ENCODE data around the gene SPEM3.
"Not testable (repeated sequence)": the region's sequence is repeated elsewhere in the genome, so short reads cannot be mapped to it uniquely, and the experiment has no call there.

The SPEM3 gene

GRCh38 chr17:7477392-7478275, 49.0 kb downstream of the SPEM3 start:
- no peak for TF ChIP-seq SIN3A (IDR thresholded peaks at IDR 0.05; ENCODE audit: borderline replicate concordance, insufficient read depth, low read length)
- peak; percentile 8 for TF ChIP-seq FOXP2 (optimal IDR thresholded peaks at IDR 0.05; ENCODE audit: borderline replicate concordance, extremely low read depth, extremely low read length, insufficient read depth)

- TF ChIP-seq TAF1 (IDR thresholded peaks at IDR 0.05; ENCODE audit: borderline replicate concordance, insufficient read depth, low read length) (peak; percentile 30; the same call in 1 of the 2 replicates), REST (IDR thresholded peaks at IDR 0.05; ENCODE audit: insufficient read depth in 1 of 2, low read depth in 2 of 2, low read length in 2 of 2) (no peak)
These were observed 49.9 kb downstream of the SPEM3 start for GRCh38 chr17:7478276-7479212.

DNA sequence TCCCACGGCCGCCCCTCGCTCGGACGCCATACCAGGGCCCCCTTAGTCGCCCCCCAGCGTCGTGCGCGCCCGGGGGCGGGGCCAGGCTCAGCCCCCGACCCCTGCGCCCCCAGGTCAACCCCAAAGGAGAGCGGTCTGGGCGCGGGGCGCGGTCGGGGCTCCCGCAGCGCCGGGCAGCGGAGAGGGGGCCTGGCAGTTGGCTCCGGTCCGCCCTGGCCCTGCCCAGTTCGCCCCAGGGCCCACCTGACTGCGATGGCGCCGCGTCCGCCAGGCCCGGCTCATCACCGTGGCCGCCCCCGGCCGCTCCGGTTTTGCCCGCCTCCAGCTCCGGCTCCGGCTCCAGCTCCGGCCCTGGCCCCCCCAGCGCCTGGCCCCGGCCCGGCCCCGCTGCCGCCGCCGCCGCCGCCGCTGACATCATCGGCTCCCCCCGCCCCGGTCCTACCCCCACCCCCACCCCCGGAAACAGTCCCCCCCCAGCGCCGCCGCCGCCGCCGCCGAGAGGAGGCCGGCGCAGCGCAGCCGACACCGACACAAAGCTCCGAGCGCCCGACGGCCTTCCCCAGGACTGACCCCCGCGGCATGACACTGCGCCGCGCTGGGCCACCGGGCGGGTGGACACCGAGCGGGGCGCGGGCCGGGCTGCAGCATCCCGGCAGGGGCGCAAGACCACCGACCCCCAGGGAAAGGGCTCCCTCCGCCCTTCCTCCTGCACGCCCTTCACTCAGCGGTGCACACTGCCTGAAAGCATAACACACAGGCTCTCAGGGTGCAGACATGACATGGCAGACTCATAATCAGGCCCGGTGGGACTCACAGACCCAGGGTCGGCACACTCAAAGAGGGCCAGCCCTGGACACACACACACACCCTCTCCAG, 50.8 kb downstream of the SPEM3 start, which contains the start of gene ZBTB4:
Gene ZBTB4 (minus strand): TSS at position 419 of the 876 bp plus-strand sequence. CDS start 12,830 bp downstream, outside the sequence.
- TF ChIP-seq REST (IDR thresholded peaks at IDR 0.05; ENCODE audit: insufficient read depth in 1 of 2, low read depth in 2 of 2, low read length in 2 of 2) (no peak), TAF1 (IDR thresholded peaks at IDR 0.05; ENCODE audit: borderline replicate concordance, insufficient read depth, low read length) (no peak), SIN3A (IDR thresholded peaks at IDR 0.05; ENCODE audit: borderline replicate concordance, insufficient read depth, low read length) (no peak), POLR2AphosphoS5 (IDR thresholded peaks at IDR 0.05; ENCODE audit: low read depth, low read length) (no peak), FOXP2 (optimal IDR thresholded peaks at IDR 0.05; ENCODE audit: borderline replicate concordance, extremely low read depth, extremely low read length, insufficient read depth) (no peak)

- TF ChIP-seq TAF1 (IDR thresholded peaks at IDR 0.05; ENCODE audit: borderline replicate concordance, insufficient read depth, low read length) (no peak), REST (IDR thresholded peaks at IDR 0.05; ENCODE audit: insufficient read depth in 1 of 2, low read depth in 2 of 2, low read length in 2 of 2) (no peak), POLR2AphosphoS5 (IDR thresholded peaks at IDR 0.05; ENCODE audit: low read depth, low read length) (no peak), FOXP2 (optimal IDR thresholded peaks at IDR 0.05; ENCODE audit: borderline replicate concordance, extremely low read depth, extremely low read length, insufficient read depth) (no peak), SIN3A (IDR thresholded peaks at IDR 0.05; ENCODE audit: borderline replicate concordance, insufficient read depth, low read length) (no peak)
These were observed 51.4 kb downstream of the SPEM3 start for GRCh38 chr17:7480089-7480384.

GRCh38 chr17:7481275-7481674, 52.6 kb downstream of the SPEM3 start, which contains the start of gene SLC35G6:
SLC35G6 (plus strand) TSS chr17:7481446; CDS start chr17:7481517, 71 bp downstream.
- not testable (repeated sequence) for TF ChIP-seq TAF1 (IDR thresholded peaks at IDR 0.05; ENCODE audit: borderline replicate concordance, insufficient read depth, low read length); FOXP2 (optimal IDR thresholded peaks at IDR 0.05; ENCODE audit: borderline replicate concordance, extremely low read depth, extremely low read length, insufficient read depth); REST (IDR thresholded peaks at IDR 0.05; ENCODE audit: insufficient read depth in 1 of 2, low read depth in 2 of 2, low read length in 2 of 2)
